A549 (cell line): ENCODE results near the gene SPECC1. TPM values are rescaled to one million over a fixed set of nuclear protein-coding genes. Genes with fewer than 3 reads are reported as not detected.

ENCODE experiments used
- ATAC-seq, 2 experiments: fragments of 200-7000 bp in 1 of 2; fragments of >200 bp in 1 of 2; cut with Nextera tagmentation in 1 of 2; cut with Tn5 transposase in 1 of 2; 3 replicates each; pipeline versions ENCODE4 v1.8.0 to v1.9.1; 2018 to 2020; ENCODE audit warnings: mild to moderate bottlenecking in 1 of 2, moderate library complexity in 1 of 2
- CTCF ChIA-PET: fragments of 300-600 bp; sonication (Branson Sonifier 250); formaldehyde crosslinking; extraction: SDS; loops from one replicate; lab custom pipeline; 2021; ENCODE audit warnings: antibody characterized with exemption, inconsistent platforms; lab: Yijun Ruan, JAX
- POLR2A ChIA-PET: fragments of 350-600 bp; formaldehyde crosslinking; extraction: SDS; loops from one replicate; lab custom pipeline; 2021; ENCODE audit warnings: antibody characterized with exemption, inconsistent platforms; lab: Yijun Ruan, JAX
- DNase-seq, 2 experiments: peaks; one replicate each; pipeline versions ENCODE4 v3.0.0 to v3.0.0-alpha.2; 2011 to 2016; ENCODE audit warnings: low read depth in 1 of 2, low spot score in 1 of 2
- FAIRE-seq: peaks from 2 replicates; lab custom pipeline; 2011; peaks lifted over from hg19 to GRCh38; lab: Jason Lieb, UNC
- H3K27ac ChIP-seq, 2 experiments: fragments of >200 bp; sonication (Bioruptor Twin); formaldehyde crosslinking; 3 replicates each; pipeline ENCODE4 v1.5.1; 2016 to 2017
- H3K4me1 ChIP-seq: fragments of >200 bp; sonication (Bioruptor Twin); formaldehyde crosslinking; 3 replicates; pipeline ENCODE4 v1.6.1; 2016
- H3K4me2 ChIP-seq: fragments of >200 bp; sonication (Bioruptor Twin); formaldehyde crosslinking; 3 replicates; pipeline ENCODE4 v1.6.1; 2016
- H3K4me3 ChIP-seq: fragments of >200 bp; sonication (Bioruptor Twin); formaldehyde crosslinking; 3 replicates; pipeline ENCODE4 v1.5.1; 2016
- H3K9me3 ChIP-seq: fragments of >200 bp; sonication (Bioruptor Twin); formaldehyde crosslinking; 3 replicates; pipeline ENCODE4 v1.6.1; 2016
- BCL3 ChIP-seq: fragments of >200 bp; sonication (Bioruptor Twin); formaldehyde crosslinking; IDR thresholded peaks from 3 replicates; pipeline ENCODE4 v1.6.1; 2016
- CBX2 ChIP-seq: fragments of 200-600 bp; sonication (generic); IDR thresholded peaks from 2 replicates; pipeline ENCODE4 v1.6.1; 2016; ENCODE audit warnings: low read depth, mild to moderate bottlenecking, borderline replicate concordance
- CBX8 ChIP-seq: fragments of 200-600 bp; sonication (generic); IDR thresholded peaks from 2 replicates; pipeline ENCODE4 v1.6.1; 2016
- CEBPB ChIP-seq, 2 experiments: fragments of >200 bp in 1 of 2; sonication (Bioruptor Twin) in 1 of 2; formaldehyde crosslinking in 1 of 2; IDR thresholded peaks; 2 replicates each; pipeline ENCODE4 v1.6.1; 2012 to 2016
- CHD4 ChIP-seq: fragments of 200-600 bp; sonication (generic); IDR thresholded peaks from 2 replicates; pipeline ENCODE4 v1.6.1; 2016; ENCODE audit warnings: antibody characterized with exemption, mild to moderate bottlenecking, borderline replicate concordance
- CTCF ChIP-seq: fragments of >200 bp; sonication (Bioruptor Twin); formaldehyde crosslinking; IDR thresholded peaks from 3 replicates; pipeline ENCODE4 v1.5.1; 2016
- ELK1 ChIP-seq: fragments of 150-350 bp; IDR thresholded peaks from 2 replicates; pipeline ENCODE4 v1.6.1; 2014; ENCODE audit warnings: low read depth, mild to moderate bottlenecking, low read length
- HEYL ChIP-seq: fragments of 250-450 bp; sonication (Bioruptor Pico); IDR thresholded peaks from 2 replicates; pipeline ENCODE4 v1.8.0; 2021; ENCODE audit warnings: mild to moderate bottlenecking, moderate library complexity
- HOXB5 ChIP-seq: fragments of 250-450 bp; sonication (Bioruptor Pico); IDR thresholded peaks from 2 replicates; pipeline ENCODE4 v1.5.0; 2020; ENCODE audit warnings: mild to moderate bottlenecking, moderate library complexity
- JUN ChIP-seq, 2 experiments: fragments of >200 bp; sonication (Bioruptor Twin); formaldehyde crosslinking; IDR thresholded peaks; 2 replicates in 1 of 2; 3 replicates in 1 of 2; pipeline ENCODE4 v1.6.1; 2016 to 2017
- JUNB ChIP-seq: fragments of >200 bp; sonication (Bioruptor Twin); formaldehyde crosslinking; IDR thresholded peaks from 2 replicates; pipeline ENCODE4 v1.6.1; 2016
- KDM1A ChIP-seq: fragments of 200-600 bp; sonication (generic); IDR thresholded peaks from 2 replicates; pipeline ENCODE4 v1.6.1; 2016; ENCODE audit warnings: low read depth, mild to moderate bottlenecking
- MAFK ChIP-seq: fragments of 450-650 bp; IDR thresholded peaks from 2 replicates; pipeline ENCODE4 v1.6.1; 2014; ENCODE audit not compliant: partially characterized antibody
- MAX ChIP-seq: IDR thresholded peaks from 2 replicates; pipeline ENCODE4 v1.6.1; 2012
- NFE2L2 ChIP-seq: fragments of 150-350 bp; conservative IDR thresholded peaks from 2 replicates; pipeline ENCODE4 v1.6.1; 2014; ENCODE audit warnings: low read length
- NR3C1 ChIP-seq: fragments of >200 bp; sonication (Bioruptor Twin); formaldehyde crosslinking; IDR thresholded peaks from 3 replicates; pipeline ENCODE4 v1.6.1; 2017
- PHF8 ChIP-seq: fragments of 200-600 bp; sonication (generic); IDR thresholded peaks from 2 replicates; pipeline ENCODE4 v1.6.1; 2016; ENCODE audit warnings: low read depth, mild to moderate bottlenecking, antibody characterized with exemption, moderate library complexity, borderline replicate concordance
- POLR2A ChIP-seq: IDR thresholded peaks from 2 replicates; pipeline ENCODE4 v1.6.1; 2012; ENCODE audit warnings: mild to moderate bottlenecking, low read length
- POLR2AphosphoS2 ChIP-seq: conservative IDR thresholded peaks from 2 replicates; pipeline ENCODE4 v1.6.1; 2012; ENCODE audit warnings: low read length, improper control_type of control experiment, inconsistent platforms
- RAD21 ChIP-seq, 2 experiments: fragments of >200 bp in 1 of 2; sonication (Bioruptor Twin) in 1 of 2; formaldehyde crosslinking in 1 of 2; IDR thresholded peaks in 1 of 2; conservative IDR thresholded peaks in 1 of 2; 2 replicates in 1 of 2; 3 replicates in 1 of 2; pipeline ENCODE4 v1.6.1; 2012 to 2018; ENCODE audit warnings: inconsistent platforms in 1 of 2
- REST ChIP-seq: fragments of 200-600 bp; sonication (generic); IDR thresholded peaks from 2 replicates; pipeline ENCODE4 v1.6.1; 2016; ENCODE audit warnings: antibody characterized with exemption, mild to moderate bottlenecking, moderate library complexity
- SMC3 ChIP-seq: fragments of >200 bp; sonication (Bioruptor Twin); formaldehyde crosslinking; IDR thresholded peaks from 3 replicates; pipeline ENCODE4 v1.6.1; 2018; ENCODE audit warnings: inconsistent platforms
- SREBF2 ChIP-seq: fragments of 450-650 bp; IDR thresholded peaks from 2 replicates; pipeline ENCODE4 v1.6.1; 2014; ENCODE audit warnings: mild to moderate bottlenecking, moderate library complexity
- TFCP2L1 ChIP-seq: fragments of 250-450 bp; sonication (Bioruptor Pico); IDR thresholded peaks from 2 replicates; pipeline ENCODE4 v1.5.0; 2021; ENCODE audit warnings: mild to moderate bottlenecking
- WGBS: methylation state at CpG from one replicate; pipeline ENCODE4 v1.1.6; 2017; ENCODE audit errors: missing lambda C conversion rate; 5-methylcytosine and 5-hydroxymethylcytosine counted together
- polyA plus RNA-seq, 4 experiments: library from polyadenylated mRNA; depleted of rRNA in 3 of 4; stranded (reverse); fragments of >200 nt; fragmentation: RNase III in 1 of 4; extraction: RNeasy Plus Mini Kit Qiagen cat#74134 plus additional on column Dnase treatment in 1 of 4; gene quantifications; 2 replicates in 3 of 4; 3 replicates in 1 of 4; pipeline ENCODE4 v1.2.3, GENCODE V29; 2011 to 2017

Gene SPECC1
- polyA plus RNA-seq, 2 of the 4 experiments (the other 2 are of a cell fraction) = 45.1 to 66.2 TPM

- Histone ChIP-seq H3K9me3 (no peaks in the 10 kb centered on the region), H3K4me2 (no peak overlapping the region), H3K27ac (peak overlapping the region in 1 of 2 experiments; percentile 44; a peak in 3 of 6 replicates), H3K4me3 (no peak overlapping the region), H3K4me1 (peaks cover 50% of the 10 kb centered on the region)
- FAIRE-seq (no peak), ATAC-seq (peak in 1 of 2 experiments; percentile 36; a peak in 3 of 6 replicates), DNase-seq (peak in 1 of 2 experiments; percentile 29)
- CTCF ChIA-PET = interaction anchor here (0.9 to 4.4 kb wide), 6 partner anchors 10 to 91 kb away, joined by 3 to 23 read pairs (median 8); no protein-coding TSS in a partner anchor
- POLR2A ChIA-PET = interaction anchor here (0.9 kb wide), 1 partner anchor 30 kb away, joined by 3 read pairs; no protein-coding TSS in a partner anchor
- TF ChIP-seq CHD4 = no peak
- TF ChIP-seq JUNB = no peak
- no peak for TF ChIP-seq HEYL (CRISPR knock-in tag)
- no peak for TF ChIP-seq KDM1A
- 0 out of 2 replicates have a peak, but pooled peaks have one; percentile 22 for TF ChIP-seq NFE2L2
- TF ChIP-seq MAFK = peak; percentile 39
- no peak for TF ChIP-seq JUN (IDR thresholded peaks at IDR 0.05)
- no peak for TF ChIP-seq HOXB5 (CRISPR knock-in tag)
- WGBS = 92% methylated on average over 10 of the region's 10 CpGs
Measured at GRCh38 chr17:20184977-20185619, 175.9 kb downstream of the SPECC1 start.

- POLR2A ChIA-PET = no interaction called here
- H3K4me2 ChIP-seq = no peak overlapping the region
- CTCF ChIA-PET = interaction anchor here (0.8 to 4.4 kb wide), 7 partner anchors 8 to 65 kb away, joined by 3 to 23 read pairs (median 5); no protein-coding TSS in a partner anchor
- no peak for DNase-seq
- WGBS = 83% methylated on average over 4 of the region's 4 CpGs
- FAIRE-seq = no peak
- H3K9me3 ChIP-seq = no peaks in the 10 kb centered on the region
- H3K4me1 ChIP-seq = peaks cover 69% of the 10 kb centered on the region
- H3K4me3 ChIP-seq = no peak overlapping the region
- peak overlapping the region in 1 of 2 experiments; percentile 19; a peak in 2 of 6 replicates for H3K27ac ChIP-seq
- ATAC-seq = no peak
- no peak for TF ChIP-seq POLR2AphosphoS2
- no peak for TF ChIP-seq BCL3
- peak; percentile 59 for TF ChIP-seq MAFK
- no peak for TF ChIP-seq MAX
- no peak for TF ChIP-seq CBX8
Measured at GRCh38 chr17:20187049-20187448, 177.9 kb downstream of the SPECC1 start.

GRCh38 chr17:20189302-20189701 is 180.1 kb downstream of the SPECC1 start:
- ChIA-PET CTCF (interaction anchor here (0.6 to 1.9 kb wide), 7 partner anchors 9 to 179 kb away, joined by 3 to 7 read pairs (median 5); no protein-coding TSS in a partner anchor), POLR2A (no interaction called here)
- Histone ChIP-seq H3K9me3 (no peaks in the 10 kb centered on the region), H3K27ac (peak overlapping the region in 1 of 2 experiments; percentile 54; a peak in 2 of 6 replicates), H3K4me3 (no peak overlapping the region), H3K4me2 (peak overlapping the region; percentile 17; the same call in 2 of the 3 replicates), H3K4me1 (peaks cover 52% of the 10 kb centered on the region)
- 89% methylated on average over 5 of the region's 5 CpGs for WGBS
- TF ChIP-seq SREBF2 (no peak), CBX2 (no peak), REST (no peak), NR3C1 (no peak), POLR2A (no peak), CEBPB (IDR thresholded peaks at IDR 0.05) (no peak), KDM1A (no peak), TFCP2L1 (no peak), CTCF (no peak), SMC3 (no peak), RAD21 (conservative IDR thresholded peaks at IDR 0.05 in 1 of 2, IDR thresholded peaks at IDR 0.05 in 1 of 2) (no peak), ELK1 (no peak), PHF8 (no peak)
- FAIRE-seq = no peak
- no peak for DNase-seq
- ATAC-seq = peak; percentile 71 to 75; a peak in 5 of 6 replicates
